CD4-positive, alpha-beta T cell treated with Interferon alpha-2 for 1 hour (primary cell): ENCODE results near the gene LGALS13.
A peak's percentile ranks its signal among the peaks of the same experiment; 100 is the strongest.

ENCODE experiments used
- DNase-seq, 2 donors: peaks; one replicate each; pipeline ENCODE4 v3.0.0-alpha.2; 2020 to 2022

Gene LGALS13

GRCh38 chr19:39602224-39602623 is at the start of gene LGALS13:
Gene LGALS13 (plus strand): TSS chr19:39602524. CDS start chr19:39602569, 45 bp downstream.
- DNase-seq, result no peak

GRCh38 chr19:39553082-39553652 is 49.2 kb upstream of the LGALS13 start:
- DNase-seq, result no peak

- no peak for DNase-seq
Observed at GRCh38 chr19:39554701-39555311, 47.5 kb upstream of the LGALS13 start.

- no peak for DNase-seq
Observed at GRCh38 chr19:39555883-39556282, 46.4 kb upstream of the LGALS13 start.

GRCh38 chr19:39557811-39558623 is 44.3 kb upstream of the LGALS13 start:
- DNase-seq, result peak in 1 of 2 donors; percentile 69

GRCh38 chr19:39558624-39559117 is 43.7 kb upstream of the LGALS13 start:
- peak in 1 of 2 donors; percentile 60 for DNase-seq

GRCh38 chr19:39563408-39563807 is 38.9 kb upstream of the LGALS13 start:
- DNase-seq, result no peak

- DNase-seq, result no peak
Observed at GRCh38 chr19:39566064-39566463, 36.3 kb upstream of the LGALS13 start.

GRCh38 chr19:39568604-39569003 is 33.7 kb upstream of the LGALS13 start:
- no peak for DNase-seq

- no peak for DNase-seq
Observed at GRCh38 chr19:39582442-39582841, 19.9 kb upstream of the LGALS13 start.

GRCh38 chr19:39582891-39583625 is 19.3 kb upstream of the LGALS13 start:
- DNase-seq, result no peak

GRCh38 chr19:39587496-39587895 is 14.8 kb upstream of the LGALS13 start:
- DNase-seq, result no peak

- DNase-seq, result no peak
Observed at GRCh38 chr19:39588066-39588465, 14.3 kb upstream of the LGALS13 start.

- DNase-seq, result no peak
Observed at GRCh38 chr19:39590265-39590664, 12.1 kb upstream of the LGALS13 start.

- no peak for DNase-seq
Observed at GRCh38 chr19:39592381-39592780, 9.9 kb upstream of the LGALS13 start.

- no peak for DNase-seq
Observed at GRCh38 chr19:39595950-39596349, 6.4 kb upstream of the LGALS13 start.

- DNase-seq, result no peak
Observed at GRCh38 chr19:39596911-39597310, 5.4 kb upstream of the LGALS13 start.

GRCh38 chr19:39599116-39599515 is 3.2 kb upstream of the LGALS13 start:
- no peak for DNase-seq

- no peak for DNase-seq
Observed at GRCh38 chr19:39603825-39604224, 1.5 kb downstream of the LGALS13 start.

- no peak for DNase-seq
Observed at GRCh38 chr19:39607021-39607420, 4.7 kb downstream of the LGALS13 start.

GRCh38 chr19:39607561-39607960 is 5.2 kb downstream of the LGALS13 start:
- DNase-seq, result no peak

- no peak for DNase-seq
Observed at GRCh38 chr19:39613597-39613996, 11.3 kb downstream of the LGALS13 start.

GRCh38 chr19:39617745-39618144 is 15.4 kb downstream of the LGALS13 start:
- no peak for DNase-seq
